Glutamatergic neuron (in vitro differentiated cells): ENCODE measurements around the gene FERMT3. TPM values are rescaled to one million over a fixed set of nuclear protein-coding genes. Genes with fewer than 3 reads are reported as not detected.

Source experiments
- DNase-seq: peaks from one replicate; pipeline ENCODE4 v3.0.0; 2022
- H3K27ac Mint-ChIP-seq: one replicate; pipeline ENCODE4 v1.8.0; 2020; ENCODE audit warnings: mild to moderate bottlenecking, mixed read lengths, inconsistent platforms; ENCODE audit not compliant: unreplicated experiment
- H3K27me3 Mint-ChIP-seq: one replicate; pipeline ENCODE4 v1.8.0; 2020; ENCODE audit warnings: mild to moderate bottlenecking, moderate library complexity, mixed read lengths, inconsistent platforms; ENCODE audit not compliant: unreplicated experiment
- H3K36me3 Mint-ChIP-seq: one replicate; pipeline ENCODE4 v1.8.0; 2020; ENCODE audit warnings: mild to moderate bottlenecking, mixed read lengths, inconsistent platforms; ENCODE audit not compliant: unreplicated experiment
- H3K4me1 Mint-ChIP-seq: one replicate; pipeline ENCODE4 v1.8.0; 2020; ENCODE audit warnings: mild to moderate bottlenecking, low read depth, mixed read lengths, inconsistent platforms; ENCODE audit not compliant: unreplicated experiment
- H3K4me3 Mint-ChIP-seq: one replicate; pipeline ENCODE4 v1.8.0; 2020; ENCODE audit warnings: mild to moderate bottlenecking, mixed read lengths, inconsistent platforms; ENCODE audit not compliant: unreplicated experiment
- H3K9me3 Mint-ChIP-seq: one replicate; pipeline ENCODE4 v1.8.0; 2020; ENCODE audit warnings: mild to moderate bottlenecking, moderate library complexity, mixed read lengths, inconsistent platforms; ENCODE audit not compliant: unreplicated experiment
- CTCF ChIP-seq: fragments of 200-600 bp; sonication (generic); IDR thresholded peaks from one replicate; pipeline ENCODE4 v1.5.0; 2021; ENCODE audit not compliant: partially characterized antibody, unreplicated experiment
- total RNA-seq: library from RNA; stranded (reverse); fragmentation: NEBNext Ultra II Directional; extraction: Animal tissue kit (Norgen Biotek cat#: 25700); gene quantifications from one replicate; pipeline ENCODE4 v1.2.1, GENCODE V29; 2021; ENCODE audit not compliant: unreplicated experiment

FERMT3 gene
- total RNA-seq, 1 donor from 2014 or later = 2.0 TPM

DNA sequence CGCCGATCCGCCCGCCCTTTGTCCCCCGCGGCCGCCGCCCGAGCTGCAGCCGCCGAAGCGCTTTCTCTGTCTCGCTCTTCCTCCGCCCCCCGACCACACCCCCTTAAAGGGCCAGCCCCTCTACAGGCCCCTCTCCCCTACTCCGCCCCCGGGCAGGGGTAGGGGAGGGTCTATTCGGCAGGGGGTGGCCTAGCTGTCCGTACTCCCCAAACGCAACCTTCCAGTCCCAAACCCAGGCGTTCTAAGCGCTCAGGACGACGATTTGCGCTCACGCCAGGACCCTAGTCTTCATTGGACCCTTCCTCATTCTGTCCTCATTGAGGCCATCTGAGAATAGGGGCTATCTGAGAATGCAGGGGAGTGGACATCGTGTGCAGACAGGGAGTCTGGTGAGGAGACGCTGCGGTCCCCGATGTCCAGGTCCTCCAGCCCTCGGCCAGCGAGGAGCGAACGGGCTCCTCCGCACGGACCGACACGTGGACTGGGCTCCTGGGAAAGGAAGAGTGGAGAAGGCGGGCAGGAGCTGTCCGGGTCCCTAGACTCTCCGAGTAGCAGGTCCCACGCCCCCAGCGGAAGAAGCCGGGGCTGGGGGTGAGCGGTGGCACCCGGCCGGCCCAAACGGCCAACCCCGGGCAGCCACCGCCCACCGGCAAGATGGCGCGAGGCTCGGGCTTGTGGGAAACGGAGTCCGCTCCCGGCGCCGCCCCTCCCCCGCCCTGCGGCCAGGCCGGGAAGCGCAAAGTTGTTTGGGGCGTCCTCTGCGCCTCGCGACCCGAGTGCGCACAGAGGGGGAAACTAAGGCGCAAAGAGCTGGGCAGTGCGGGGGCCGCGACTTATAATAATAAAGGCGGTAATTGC is 40.6 kb downstream of the FERMT3 start, which contains the start of gene PPP1R14B:
PPP1R14B (minus strand) TSS at position 73 of the 858 bp plus-strand sequence. CDS start 270 bp downstream, outside the sequence.
- no peaks in the 10 kb centered on the region for H3K36me3 Mint-ChIP-seq
- peak; percentile 38 for TF ChIP-seq CTCF
- H3K27ac Mint-ChIP-seq = peak within 1 kb of the TSS; percentile 94
- H3K27me3 Mint-ChIP-seq = peaks cover 10% of the 10 kb centered on the region
- H3K9me3 Mint-ChIP-seq = peaks cover 19% of the 10 kb centered on the region
- H3K4me3 Mint-ChIP-seq = peak within 1 kb of the TSS; percentile 95
- H3K4me1 Mint-ChIP-seq = peaks cover 7% of the 10 kb centered on the region
- peak; percentile 93 for DNase-seq

DNA sequence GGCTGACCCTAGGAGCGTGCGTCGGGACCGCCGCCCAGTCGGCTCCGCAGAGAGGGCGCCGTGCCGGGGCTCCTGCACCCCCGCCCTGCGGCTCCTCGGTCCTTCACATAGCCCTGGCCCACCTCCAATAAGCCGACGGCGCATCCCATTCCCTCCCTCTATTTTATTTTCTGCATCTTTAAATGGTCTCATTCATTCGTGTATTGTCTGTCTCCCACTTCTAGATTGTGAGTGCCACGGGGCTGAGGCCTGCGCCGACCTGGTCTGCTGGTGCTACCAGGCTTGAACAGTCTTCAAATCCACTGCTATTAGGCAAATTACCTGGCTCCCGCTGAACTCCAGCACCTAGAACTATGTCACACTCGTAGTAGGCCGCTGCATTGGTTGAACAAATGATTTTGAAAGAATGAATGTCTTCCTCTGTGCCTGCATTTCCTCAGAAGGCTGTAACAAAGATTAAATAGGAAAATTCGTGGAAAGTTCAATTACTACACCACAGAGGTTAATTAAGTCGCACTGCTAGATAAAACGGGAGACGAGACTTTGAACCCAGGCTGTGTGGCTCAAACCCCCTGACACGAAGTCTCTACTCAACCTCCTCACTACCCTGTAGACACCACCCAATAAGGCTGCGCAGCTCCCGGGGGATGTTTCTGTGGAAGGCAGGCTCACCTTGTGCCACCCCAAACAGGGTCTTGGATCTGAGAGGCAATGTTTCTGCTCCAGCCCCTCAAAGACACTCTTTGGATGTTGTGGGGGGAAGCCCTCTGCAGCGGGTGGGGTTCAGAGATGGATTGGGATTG is 41.4 kb downstream of the FERMT3 start:
- no peaks in the 10 kb centered on the region for H3K36me3 Mint-ChIP-seq
- H3K27ac Mint-ChIP-seq = peak overlapping the region; percentile 94
- H3K4me1 Mint-ChIP-seq = peaks cover 7% of the 10 kb centered on the region
- TF ChIP-seq CTCF = no peak
- peaks cover 10% of the 10 kb centered on the region for H3K27me3 Mint-ChIP-seq
- H3K4me3 Mint-ChIP-seq = peak overlapping the region; percentile 95
- no peak for DNase-seq
- H3K9me3 Mint-ChIP-seq = peaks cover 19% of the 10 kb centered on the region

DNA sequence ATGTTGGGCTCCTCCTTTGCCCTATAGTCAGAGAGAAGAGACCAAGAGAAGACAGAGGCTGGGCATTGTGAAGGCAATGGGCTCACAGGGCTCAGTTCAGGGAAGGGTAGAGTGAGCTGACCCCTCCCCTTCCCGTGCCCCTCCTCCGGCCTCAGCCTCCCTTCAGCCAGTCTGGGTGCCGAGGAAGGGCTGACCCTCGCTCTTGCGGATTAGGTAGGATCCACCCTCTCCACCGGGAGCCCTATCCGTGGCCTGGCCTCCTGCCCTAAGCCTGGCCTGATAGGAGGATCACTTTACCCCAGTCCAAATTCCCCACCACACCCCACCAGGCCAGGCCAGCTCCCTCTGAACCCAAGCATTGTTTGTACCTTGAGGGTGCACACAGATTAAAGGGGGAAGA is 42.1 kb downstream of the FERMT3 start:
- no peak for TF ChIP-seq CTCF
- Mint-ChIP-seq H3K27ac (peak overlapping the region; percentile 94), H3K27me3 (peaks cover 8% of the 10 kb centered on the region), H3K9me3 (peaks cover 16% of the 10 kb centered on the region), H3K4me3 (peak overlapping the region; percentile 95), H3K36me3 (no peaks in the 10 kb centered on the region), H3K4me1 (peaks cover 8% of the 10 kb centered on the region)
- no peak for DNase-seq

GRCh38 chr11:64249038-64249437 is 42.5 kb downstream of the FERMT3 start:
- H3K36me3 Mint-ChIP-seq = no peaks in the 10 kb centered on the region
- H3K4me3 Mint-ChIP-seq = peak overlapping the region; percentile 25
- no peak for DNase-seq

More at GRCh38 chr11:64249038-64249437, 42.5 kb downstream of the FERMT3 start:
- Mint-ChIP-seq H3K9me3 (peaks cover 11% of the 10 kb centered on the region), H3K27ac (no peak overlapping the region), H3K27me3 (peaks cover 8% of the 10 kb centered on the region), H3K4me1 (peaks cover 12% of the 10 kb centered on the region)
- no peak for TF ChIP-seq CTCF
